ENCODE measurements around the gene HOMER2.

- no peak for TF ChIP-seq MAX (IDR thresholded peaks at IDR 0.05; ENCODE audit: insufficient read depth, insufficient read length)
- TF ChIP-seq POLR2AphosphoS5 (IDR thresholded peaks at IDR 0.05; ENCODE audit: insufficient read depth, low read depth, low read length): no peak
- no peak for TF ChIP-seq CTCF (IDR thresholded peaks at IDR 0.05; ENCODE audit: extremely low read depth in 1 of 2, insufficient read depth in 1 of 2, low read depth in 1 of 2, low read length in 2 of 2)
- TF ChIP-seq JUN (IDR thresholded peaks at IDR 0.05; ENCODE audit: borderline replicate concordance, insufficient read depth, insufficient read length, low read depth): no peak
Measured at GRCh38 chr15:82910721-82911120, 41.8 kb downstream of the HOMER2 start.

All from endothelial cell of umbilical vein (primary cell).